Astrocyte of the cerebellum (primary cell): ENCODE measurements around the gene MOCOS.

Source experiments
- DNase-seq: peaks from one replicate; pipeline ENCODE4 v3.0.0-alpha.2; 2011; ENCODE audit warnings: low read depth
- H3K4me3 ChIP-seq: 2 replicates; pipeline ENCODE4 v1.5.1; 2011; ENCODE audit warnings: mild to moderate bottlenecking, low read depth, low read length, moderate library complexity
- CTCF ChIP-seq: IDR thresholded peaks from 2 replicates; pipeline ENCODE4 v1.5.1; 2012; ENCODE audit warnings: low read length, low read depth, moderate library complexity, mild to moderate bottlenecking; ENCODE audit errors: missing control alignments
- in situ Hi-C: cut with HindIII; loops from 2 replicates; pipeline ENCODE4 v1.10.0; 2017; ENCODE audit warnings: low sequenced_read_pairs

MOCOS gene

GRCh38 chr18:36302676-36303075 lies 115.4 kb downstream of the MOCOS start:
- DNase-seq = no peak
- no peak for TF ChIP-seq CTCF
- in situ Hi-C loops = no loop called here
- no peak overlapping the region for H3K4me3 ChIP-seq

- H3K4me3 ChIP-seq = no peak overlapping the region
- no peak for DNase-seq
- in situ Hi-C loops = no loop called here
- no peak for TF ChIP-seq CTCF
Observed at GRCh38 chr18:36303211-36303844, 116.0 kb downstream of the MOCOS start.

- DNase-seq = no peak
- in situ Hi-C loops = no loop called here
- no peak overlapping the region for H3K4me3 ChIP-seq
- no peak for TF ChIP-seq CTCF
Observed at GRCh38 chr18:36304723-36305122, 117.4 kb downstream of the MOCOS start.

GRCh38 chr18:36305375-36305774 lies 118.1 kb downstream of the MOCOS start:
- in situ Hi-C loops = no loop called here
- TF ChIP-seq CTCF = no peak
- DNase-seq = no peak
- H3K4me3 ChIP-seq = no peak overlapping the region

- DNase-seq = no peak
- H3K4me3 ChIP-seq = no peak overlapping the region
- TF ChIP-seq CTCF = no peak
- in situ Hi-C loops = no loop called here
Observed at GRCh38 chr18:36307513-36307912, 120.2 kb downstream of the MOCOS start.

GRCh38 chr18:36308711-36309435 lies 121.6 kb downstream of the MOCOS start:
- DNase-seq = no peak
- no peak for TF ChIP-seq CTCF
- no peak overlapping the region for H3K4me3 ChIP-seq
- in situ Hi-C loops = no loop called here
